A673 (cell line): ENCODE data around the gene APBB1IP. TPM values are rescaled to one million over a fixed set of nuclear protein-coding genes. Genes with fewer than 3 reads are reported as not detected.

Experiments used
- BruUV-seq: library from RNA; stranded (reverse); fragments of 400-500 nt; replicated peaks from 2 replicates; lab custom pipeline; 2021; lab: Mats Ljungman, UMichigan
- CTCF ChIA-PET: fragments of 300-600 bp; sonication (Branson Sonifier 250); formaldehyde crosslinking; loops from one replicate; lab custom pipeline; 2022; ENCODE audit warnings: antibody characterized with exemption; lab: Charles Lee
- POLR2A ChIA-PET: fragments of 300-600 bp; sonication (Branson Sonifier 250); formaldehyde crosslinking; loops from one replicate; lab custom pipeline; 2022; ENCODE audit warnings: antibody characterized with exemption; ENCODE audit not compliant: low non-redundant PET; lab: Charles Lee
- DNase-seq: peaks from one replicate; pipeline ENCODE4 v3.0.0-alpha.2; 2015; ENCODE audit warnings: low spot score
- H3K27ac ChIP-seq: fragments of 200-600 bp; sonication (generic); 2 replicates; pipeline ENCODE4 v1.5.1; 2016; ENCODE audit warnings: mixed run types, low read depth, mild to moderate bottlenecking, mixed read lengths, antibody characterized with exemption, low read length; ENCODE audit not compliant: poor library complexity, severe bottlenecking
- H3K27me3 ChIP-seq: fragments of 200-600 bp; sonication (generic); replicated peaks from 2 replicates; pipeline ENCODE4 v1.6.1; 2017; ENCODE audit warnings: mixed run types, low read depth, mild to moderate bottlenecking, mixed read lengths, antibody characterized with exemption, low read length; ENCODE audit not compliant: insufficient read depth, poor library complexity
- H3K36me3 ChIP-seq: fragments of 200-600 bp; sonication (generic); 2 replicates; pipeline ENCODE4 v1.6.1; 2016; ENCODE audit warnings: mixed run types, mild to moderate bottlenecking, mixed read lengths, antibody characterized with exemption, low read length; ENCODE audit not compliant: insufficient read depth, poor library complexity, severe bottlenecking
- H3K4me1 ChIP-seq: fragments of 200-600 bp; sonication (generic); 2 replicates; pipeline ENCODE4 v1.6.1; 2017; ENCODE audit warnings: mixed run types, mild to moderate bottlenecking, mixed read lengths, antibody characterized with exemption, low read length; ENCODE audit not compliant: insufficient read depth, poor library complexity, severe bottlenecking
- H3K4me3 ChIP-seq: fragments of 200-600 bp; sonication (generic); 2 replicates; pipeline ENCODE4 v1.5.1; 2016; ENCODE audit warnings: low read depth, mixed run types, mild to moderate bottlenecking, mixed read lengths, low read length; ENCODE audit not compliant: poor library complexity, severe bottlenecking
- H3K9me3 ChIP-seq: fragments of 200-600 bp; sonication (generic); 2 replicates; pipeline ENCODE4 v1.6.1; 2016; ENCODE audit warnings: mixed run types, low read depth, mild to moderate bottlenecking, mixed read lengths, antibody characterized with exemption, low read length; ENCODE audit not compliant: poor library complexity, severe bottlenecking
- CTCF ChIP-seq: fragments of 300-800, 200-600 bp; sonication (generic); conservative IDR thresholded peaks from 2 replicates; pipeline ENCODE4 v1.5.1; 2017; ENCODE audit warnings: low read depth, mild to moderate bottlenecking, antibody characterized with exemption, low read length, moderate library complexity, mixed read lengths
- EZH2 ChIP-seq: fragments of 200-600 bp; sonication (generic); IDR thresholded peaks from 2 replicates; pipeline ENCODE4 v1.6.1; 2017; ENCODE audit warnings: borderline replicate concordance, low read depth, mild to moderate bottlenecking, mixed read lengths, antibody characterized with exemption, low read length; ENCODE audit not compliant: poor library complexity, severe bottlenecking
- intact Hi-C: fragments of 100-400 bp; cut with micrococcal nuclease; formaldehyde crosslinking; loops from one replicate; pipeline ENCODE4 v1.10.0; 2022; ENCODE audit not compliant: unreplicated experiment
- total RNA-seq: library from RNA; stranded (reverse); gene quantifications from 2 replicates; pipeline ENCODE4 v1.2.3, GENCODE V29; 2021

Gene APBB1IP
- total RNA-seq, 1 experiment from 2014 or later = not detected

- DNase-seq = no peak
- Histone ChIP-seq H3K27me3 (peaks cover 40% of the 10 kb centered on the region), H3K4me1 (no peaks in the 10 kb centered on the region), H3K4me3 (no peak overlapping the region), H3K9me3 (no peaks in the 10 kb centered on the region), H3K36me3 (no peaks in the 10 kb centered on the region), H3K27ac (no peak overlapping the region)
- CTCF ChIA-PET = no interaction called here
- POLR2A ChIA-PET = no interaction called here
- no TSS peak for BruUV-seq
- TF ChIP-seq EZH2 (no peak), CTCF (no peak)
- intact Hi-C loops = no loop called here
Observed at GRCh38 chr10:26413375-26413774, 24.8 kb upstream of the APBB1IP start.

DNA sequence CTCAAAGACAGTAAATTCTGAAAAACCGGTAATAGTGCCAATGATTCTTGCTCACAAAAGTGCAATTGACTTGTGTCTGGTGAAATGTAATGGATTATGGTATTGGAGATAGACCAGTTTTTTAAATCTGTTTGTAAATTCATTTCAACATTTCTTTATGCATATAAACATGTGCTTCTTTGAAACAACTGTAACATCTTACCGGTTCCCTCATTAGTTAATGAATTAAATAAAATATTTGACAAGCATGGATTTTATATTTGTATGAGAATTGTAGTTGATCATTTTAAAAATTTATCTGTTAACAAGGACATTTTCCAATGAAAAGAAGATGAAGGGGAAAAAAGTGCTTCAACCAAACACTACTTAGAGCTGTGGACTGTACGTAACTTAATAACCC lies 21.0 kb upstream of the APBB1IP start:
- DNase-seq = no peak
- ChIA-PET CTCF (no interaction called here), POLR2A (no interaction called here)
- no peak overlapping the region for H3K27ac ChIP-seq
- H3K4me3 ChIP-seq = no peak overlapping the region
- no peak for TF ChIP-seq CTCF
- TF ChIP-seq EZH2 = no peak
- BruUV-seq = no TSS peak
- H3K4me1 ChIP-seq = no peaks in the 10 kb centered on the region
- intact Hi-C loops = no loop called here
- H3K9me3 ChIP-seq = no peaks in the 10 kb centered on the region
- peaks cover 21% of the 10 kb centered on the region for H3K27me3 ChIP-seq
- H3K36me3 ChIP-seq = no peaks in the 10 kb centered on the region

GRCh38 chr10:26422977-26423376 lies 15.2 kb upstream of the APBB1IP start:
- DNase-seq = no peak
- TF ChIP-seq EZH2 (no peak), CTCF (no peak)
- intact Hi-C loops = no loop called here
- POLR2A ChIA-PET = no interaction called here
- Histone ChIP-seq H3K27ac (no peak overlapping the region), H3K27me3 (peaks cover 11% of the 10 kb centered on the region), H3K9me3 (no peaks in the 10 kb centered on the region), H3K4me1 (no peaks in the 10 kb centered on the region), H3K36me3 (no peaks in the 10 kb centered on the region), H3K4me3 (no peak overlapping the region)
- CTCF ChIA-PET = no interaction called here
- no TSS peak for BruUV-seq
